GM19023 (cell line): ENCODE measurements around the gene TRAM1L1.

Experiments
- ATAC-seq: cut with Tn5 transposase; IDR thresholded peaks from one replicate; pipeline ENCODE4 v1.9.1; 2021; ENCODE audit warnings: mild to moderate bottlenecking, moderate library complexity; ENCODE audit not compliant: unreplicated experiment

Gene TRAM1L1

GRCh38 chr4:117084866-117085701 is at the start of gene TRAM1L1:
TSS of gene TRAM1L1 (minus strand) at chr4:117085576. CDS start at chr4:117085393, 183 bp downstream.
- ATAC-seq = peak; percentile 66

GRCh38 chr4:117134386-117134785 is 49.0 kb upstream of the TRAM1L1 start:
- no peak for ATAC-seq

GRCh38 chr4:117096886-117097285 is 11.5 kb upstream of the TRAM1L1 start:
- no peak for ATAC-seq

- ATAC-seq = no peak
Measured at GRCh38 chr4:117096462-117096861, 11.1 kb upstream of the TRAM1L1 start.

DNA sequence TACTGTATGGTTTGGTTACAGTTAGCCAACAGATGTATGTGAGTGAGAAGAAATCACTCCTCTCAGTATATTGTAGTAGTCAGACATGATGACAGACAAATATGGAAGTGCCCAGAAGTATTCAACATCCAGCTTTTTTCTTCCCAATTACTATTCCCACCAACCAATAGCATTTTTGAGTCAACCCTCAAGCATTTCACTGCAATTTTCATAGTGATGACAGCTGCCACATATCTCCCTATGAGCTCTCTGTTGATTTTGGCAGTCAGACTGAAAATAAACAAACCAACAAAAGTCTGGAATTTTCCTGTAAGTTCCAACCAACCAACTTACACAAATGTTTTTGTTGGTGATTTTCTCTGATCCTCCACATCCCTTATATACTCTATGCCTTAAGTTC is 8.2 kb upstream of the TRAM1L1 start:
- ATAC-seq = no peak

- ATAC-seq = no peak
Measured at GRCh38 chr4:117077760-117078159, 7.6 kb downstream of the TRAM1L1 start.

DNA sequence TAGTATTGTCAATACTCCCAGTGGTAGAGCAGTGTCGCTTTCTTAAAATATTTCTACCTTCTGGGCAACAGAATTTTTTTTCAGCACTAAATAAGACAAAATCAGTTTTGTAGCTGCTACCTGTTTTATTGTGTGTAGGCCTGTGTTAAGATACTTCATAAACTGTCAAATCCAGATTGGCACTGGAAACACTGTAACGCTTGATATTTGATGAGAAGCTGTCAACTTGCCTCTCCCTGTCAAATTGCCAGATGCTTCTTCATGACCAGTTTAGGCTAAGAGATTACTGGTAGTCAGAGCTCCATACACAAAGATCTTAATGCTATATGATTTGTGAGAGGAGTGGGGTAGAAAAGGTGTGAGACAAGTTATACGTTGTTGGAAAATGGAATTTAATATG is 17.3 kb downstream of the TRAM1L1 start:
- ATAC-seq = no peak

GRCh38 chr4:117063961-117064696 is 21.2 kb downstream of the TRAM1L1 start:
- no peak for ATAC-seq

- no peak for ATAC-seq
Measured at GRCh38 chr4:117042962-117043361, 42.4 kb downstream of the TRAM1L1 start.
